IPS-18a (cell line): ENCODE measurements around the gene UBTF.

ENCODE experiments used
- H3K27ac ChIP-seq: one replicate; pipeline ENCODE4 v1.5.1; 2013; ENCODE audit warnings: low read length
- H3K27me3 ChIP-seq: one replicate; pipeline ENCODE4 v1.6.1; 2013; ENCODE audit warnings: mild to moderate bottlenecking, low read length; ENCODE audit not compliant: control insufficient read depth, insufficient read depth
- H3K36me3 ChIP-seq: one replicate; pipeline ENCODE4 v1.6.1; 2013; ENCODE audit warnings: low read depth, low read length; ENCODE audit not compliant: control insufficient read depth
- H3K4me1 ChIP-seq: one replicate; pipeline ENCODE4 v1.6.1; 2013; ENCODE audit warnings: low read depth, low read length; ENCODE audit not compliant: control insufficient read depth
- H3K4me3 ChIP-seq: one replicate; pipeline ENCODE4 v1.5.1; 2013; ENCODE audit warnings: low read length
- H3K9ac ChIP-seq: one replicate; pipeline ENCODE4 v1.6.1; 2013; ENCODE audit warnings: mild to moderate bottlenecking, low read length, moderate library complexity
- H3K9me3 ChIP-seq: one replicate; pipeline ENCODE4 v1.6.1; 2013; ENCODE audit warnings: low read depth, low read length; ENCODE audit not compliant: control insufficient read depth

Gene UBTF

GRCh38 chr17:44167181-44167861 is 52.2 kb downstream of the UBTF start:
- Histone ChIP-seq H3K27ac (no peak overlapping the region), H3K9ac (no peak overlapping the region), H3K9me3 (no peaks in the 10 kb centered on the region), H3K4me3 (no peak overlapping the region), H3K27me3 (no peaks in the 10 kb centered on the region), H3K4me1 (peaks cover 8% of the 10 kb centered on the region), H3K36me3 (peaks cover 3% of the 10 kb centered on the region)

DNA sequence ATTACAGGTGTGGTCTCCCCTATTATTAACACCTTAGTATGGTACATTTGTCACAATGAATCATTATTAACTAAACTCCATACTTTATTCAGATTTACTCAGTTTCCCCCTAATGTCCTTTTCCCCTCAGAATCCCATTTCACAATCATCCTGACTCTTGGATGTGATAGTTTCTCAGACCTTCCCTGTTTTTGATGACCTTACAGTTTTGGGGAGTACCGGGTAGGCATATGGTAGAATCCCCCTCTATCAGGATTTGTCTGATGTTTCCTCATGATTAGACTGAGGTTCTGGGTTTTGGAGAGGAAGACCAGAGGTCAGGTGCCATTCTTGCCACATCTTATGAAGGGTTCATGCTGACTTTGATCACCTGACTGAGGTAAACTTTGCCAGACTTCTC is 55.0 kb downstream of the UBTF start:
- Histone ChIP-seq H3K9me3 (no peaks in the 10 kb centered on the region), H3K4me3 (no peak overlapping the region), H3K27me3 (no peaks in the 10 kb centered on the region), H3K4me1 (no peaks in the 10 kb centered on the region), H3K36me3 (peaks cover 23% of the 10 kb centered on the region), H3K27ac (no peak overlapping the region), H3K9ac (no peak overlapping the region)

GRCh38 chr17:44159519-44160210 is 59.8 kb downstream of the UBTF start:
- Histone ChIP-seq H3K36me3 (peaks cover 41% of the 10 kb centered on the region), H3K27ac (no peak overlapping the region), H3K9me3 (no peaks in the 10 kb centered on the region), H3K4me3 (no peak overlapping the region), H3K4me1 (no peaks in the 10 kb centered on the region), H3K27me3 (no peaks in the 10 kb centered on the region), H3K9ac (no peak overlapping the region)

DNA sequence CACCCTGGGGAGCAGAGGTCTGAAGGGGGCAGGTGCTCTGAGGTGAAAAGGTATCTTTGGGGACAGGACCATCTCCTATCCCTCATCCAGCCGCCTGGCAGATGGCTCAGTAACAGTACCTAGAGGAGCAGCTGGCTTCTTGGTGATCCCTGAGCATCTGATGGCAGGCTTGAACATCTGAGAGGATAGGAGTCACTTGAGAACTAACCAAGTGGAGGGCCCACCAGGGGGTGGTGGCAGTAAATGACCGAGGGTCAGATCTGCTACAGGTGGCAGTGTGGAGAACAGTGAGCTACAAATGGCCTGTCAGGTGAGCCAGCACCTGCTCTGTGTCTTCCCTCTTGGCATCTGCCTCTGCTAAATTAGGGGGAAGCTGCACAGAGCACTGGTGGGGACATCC is 64.0 kb downstream of the UBTF start:
- no peaks in the 10 kb centered on the region for H3K4me1 ChIP-seq
- H3K36me3 ChIP-seq = peaks cover 40% of the 10 kb centered on the region
- no peaks in the 10 kb centered on the region for H3K9me3 ChIP-seq
- no peak overlapping the region for H3K9ac ChIP-seq
- H3K27me3 ChIP-seq = no peaks in the 10 kb centered on the region
- no peak overlapping the region for H3K4me3 ChIP-seq
- no peak overlapping the region for H3K27ac ChIP-seq
